GM19025 (cell line): ENCODE measurements around the gene EPYC.
A peak's percentile ranks its signal among the peaks of the same experiment; 100 is the strongest.
"Not testable (repeated sequence)": the region's sequence is repeated elsewhere in the genome, so short reads cannot be mapped to it uniquely, and the experiment has no call there.

Source experiments
- ATAC-seq: cut with Tn5 transposase; IDR thresholded peaks from one replicate; pipeline ENCODE4 v1.9.1; 2021; ENCODE audit warnings: mild to moderate bottlenecking, low read depth, moderate library complexity; ENCODE audit not compliant: unreplicated experiment

Gene EPYC

GRCh38 chr12:90991952-90992465 is 12.8 kb downstream of the EPYC start:
- ATAC-seq, result no peak

GRCh38 chr12:90990611-90991010 is 14.2 kb downstream of the EPYC start:
- no peak for ATAC-seq

GRCh38 chr12:90989686-90990111 is 15.1 kb downstream of the EPYC start:
- ATAC-seq, result no peak

GRCh38 chr12:90987520-90987919 is 17.3 kb downstream of the EPYC start:
- ATAC-seq, result no peak

- ATAC-seq, result no peak
These were observed 17.7 kb downstream of the EPYC start for GRCh38 chr12:90987101-90987500.

- ATAC-seq, result not testable (repeated sequence)
These were observed 19.4 kb downstream of the EPYC start for GRCh38 chr12:90985331-90985730.

- no peak for ATAC-seq
These were observed 20.7 kb downstream of the EPYC start for GRCh38 chr12:90984114-90984513.

- ATAC-seq, result no peak
These were observed 22.6 kb downstream of the EPYC start for GRCh38 chr12:90982170-90982569.

- no peak for ATAC-seq
These were observed 24.8 kb downstream of the EPYC start for GRCh38 chr12:90979951-90980350.

GRCh38 chr12:90979019-90979418 is 25.8 kb downstream of the EPYC start:
- ATAC-seq, result no peak

GRCh38 chr12:90978117-90978770 is 26.5 kb downstream of the EPYC start:
- ATAC-seq, result peak; percentile 76

- no peak for ATAC-seq
These were observed 27.5 kb downstream of the EPYC start for GRCh38 chr12:90977224-90977623.

- no peak for ATAC-seq
These were observed 30.5 kb downstream of the EPYC start for GRCh38 chr12:90974286-90974685.

GRCh38 chr12:90972226-90972625 is 32.5 kb downstream of the EPYC start:
- no peak for ATAC-seq

GRCh38 chr12:90970911-90971310 is 33.9 kb downstream of the EPYC start:
- ATAC-seq, result no peak

GRCh38 chr12:90970471-90970870 is 34.3 kb downstream of the EPYC start:
- ATAC-seq, result no peak

GRCh38 chr12:90969851-90970250 is 34.9 kb downstream of the EPYC start:
- ATAC-seq, result no peak

GRCh38 chr12:90969346-90969745 is 35.4 kb downstream of the EPYC start:
- ATAC-seq, result no peak

GRCh38 chr12:90965204-90965603 is 39.6 kb downstream of the EPYC start:
- no peak for ATAC-seq

GRCh38 chr12:90964616-90965015 is 40.2 kb downstream of the EPYC start:
- ATAC-seq, result no peak

GRCh38 chr12:90963946-90964345 is 40.8 kb downstream of the EPYC start:
- no peak for ATAC-seq

- ATAC-seq, result no peak
These were observed 43.6 kb downstream of the EPYC start for GRCh38 chr12:90961154-90961553.
